Activated T-helper 1 cell treated with anti-CD3 and anti-CD28 coated beads, Interleukin-12 subunit alpha, Interleukin-12 subunit beta, Interleukin-2, Interleukin-4 antibody, amounts not matched to agents 30 ng/mL and 10 ng/mL and 1 ng/mL, durations not matched to agents 14 hours and 24 hours and 36 hours (primary cell): Measurements from ENCODE around the gene ZMYM4. TPM values are rescaled to one million over a fixed set of nuclear protein-coding genes. Genes with fewer than 3 reads are reported as not detected.

Source experiments
- DNase-seq: peaks from one replicate; pipeline ENCODE4 v3.0.0; 2021; ENCODE audit warnings: low spot score
- H3K27ac Mint-ChIP-seq: one replicate; pipeline ENCODE4 v1.8.0; 2021; ENCODE audit warnings: mild to moderate bottlenecking, mixed read lengths
- H3K27me3 Mint-ChIP-seq: one replicate; pipeline ENCODE4 v1.8.0; 2022; ENCODE audit warnings: mild to moderate bottlenecking, moderate library complexity, mixed read lengths; ENCODE audit not compliant: insufficient read depth
- H3K36me3 Mint-ChIP-seq: one replicate; pipeline ENCODE4 v1.8.0; 2021; ENCODE audit warnings: low read depth, mixed read lengths
- H3K4me1 Mint-ChIP-seq: one replicate; pipeline ENCODE4 v1.8.0; 2021; ENCODE audit warnings: low read depth, mixed read lengths
- H3K4me3 Mint-ChIP-seq: one replicate; pipeline ENCODE4 v1.8.0; 2021; ENCODE audit warnings: mild to moderate bottlenecking, moderate library complexity, mixed read lengths
- H3K9me3 Mint-ChIP-seq: one replicate; pipeline ENCODE4 v1.8.0; 2021; ENCODE audit warnings: mixed read lengths
- intact Hi-C: fragments of 100-400 bp; cut with micrococcal nuclease; formaldehyde crosslinking; loops from one replicate; pipeline ENCODE4 v1.15.1; 2024
- total RNA-seq: library from RNA; stranded (reverse); gene quantifications from 2 replicates; pipeline ENCODE4 v1.2.3, GENCODE V29; 2022

ZMYM4 gene
- total RNA-seq, 1 donor from 2014 or later = 25.1 TPM

GRCh38 chr1:35406103-35406502, 137.6 kb downstream of the ZMYM4 start:
- peaks cover 40% of the 10 kb centered on the region for H3K36me3 Mint-ChIP-seq
- H3K27ac Mint-ChIP-seq = no peak overlapping the region
- H3K9me3 Mint-ChIP-seq = no peaks in the 10 kb centered on the region
- no peaks in the 10 kb centered on the region for H3K4me1 Mint-ChIP-seq
- no peaks in the 10 kb centered on the region for H3K27me3 Mint-ChIP-seq
- H3K4me3 Mint-ChIP-seq = no peak overlapping the region
- no peak for DNase-seq
- intact Hi-C loops = no loop called here

- no peaks in the 10 kb centered on the region for H3K27me3 Mint-ChIP-seq
- H3K4me3 Mint-ChIP-seq = no peak overlapping the region
- intact Hi-C loops = no loop called here
- H3K9me3 Mint-ChIP-seq = no peaks in the 10 kb centered on the region
- peak overlapping the region; percentile 42 for H3K27ac Mint-ChIP-seq
- no peaks in the 10 kb centered on the region for H3K4me1 Mint-ChIP-seq
- H3K36me3 Mint-ChIP-seq = peaks cover 39% of the 10 kb centered on the region
- no peak for DNase-seq
These were observed 139.2 kb downstream of the ZMYM4 start for GRCh38 chr1:35407743-35408142.

GRCh38 chr1:35408925-35409324, 140.4 kb downstream of the ZMYM4 start:
- intact Hi-C loops = no loop called here
- Mint-ChIP-seq H3K4me3 (no peak overlapping the region), H3K27ac (no peak overlapping the region), H3K9me3 (no peaks in the 10 kb centered on the region), H3K27me3 (no peaks in the 10 kb centered on the region), H3K36me3 (peaks cover 39% of the 10 kb centered on the region), H3K4me1 (no peaks in the 10 kb centered on the region)
- DNase-seq = no peak

GRCh38 chr1:35426097-35426586, 157.6 kb downstream of the ZMYM4 start:
- intact Hi-C loops = no loop called here
- Mint-ChIP-seq H3K27me3 (peaks cover 2% of the 10 kb centered on the region), H3K36me3 (peaks cover 9% of the 10 kb centered on the region), H3K9me3 (no peaks in the 10 kb centered on the region), H3K27ac (no peak overlapping the region), H3K4me1 (peaks cover 3% of the 10 kb centered on the region), H3K4me3 (no peak overlapping the region)
- DNase-seq = no peak

- H3K36me3 Mint-ChIP-seq = peaks cover 21% of the 10 kb centered on the region
- no peaks in the 10 kb centered on the region for H3K9me3 Mint-ChIP-seq
- H3K27me3 Mint-ChIP-seq = peaks cover 2% of the 10 kb centered on the region
- DNase-seq = no peak
- no peak overlapping the region for H3K4me3 Mint-ChIP-seq
- no peak overlapping the region for H3K27ac Mint-ChIP-seq
- intact Hi-C loops = no loop called here
- peaks cover 15% of the 10 kb centered on the region for H3K4me1 Mint-ChIP-seq
These were observed 159.9 kb downstream of the ZMYM4 start for GRCh38 chr1:35428360-35428759.

- Mint-ChIP-seq H3K9me3 (no peaks in the 10 kb centered on the region), H3K4me3 (no peak overlapping the region), H3K4me1 (peaks cover 15% of the 10 kb centered on the region), H3K36me3 (peaks cover 26% of the 10 kb centered on the region), H3K27ac (no peak overlapping the region), H3K27me3 (peaks cover 2% of the 10 kb centered on the region)
- no peak for DNase-seq
- intact Hi-C loops = no loop called here
These were observed 162.3 kb downstream of the ZMYM4 start for GRCh38 chr1:35430762-35431161.

- DNase-seq = no peak
- Mint-ChIP-seq H3K36me3 (peaks cover 28% of the 10 kb centered on the region), H3K4me3 (no peak overlapping the region), H3K4me1 (peaks cover 15% of the 10 kb centered on the region), H3K9me3 (no peaks in the 10 kb centered on the region), H3K27ac (peak overlapping the region; percentile 32), H3K27me3 (peaks cover 2% of the 10 kb centered on the region)
- intact Hi-C loops = no loop called here
These were observed 162.7 kb downstream of the ZMYM4 start for GRCh38 chr1:35431173-35431599.

GRCh38 chr1:35432231-35432630, 163.7 kb downstream of the ZMYM4 start:
- H3K27me3 Mint-ChIP-seq = peaks cover 2% of the 10 kb centered on the region
- no peak for DNase-seq
- H3K36me3 Mint-ChIP-seq = peaks cover 33% of the 10 kb centered on the region
- H3K27ac Mint-ChIP-seq = no peak overlapping the region
- no peaks in the 10 kb centered on the region for H3K9me3 Mint-ChIP-seq
- no peak overlapping the region for H3K4me3 Mint-ChIP-seq
- H3K4me1 Mint-ChIP-seq = peaks cover 15% of the 10 kb centered on the region
- intact Hi-C loops = no loop called here

- Mint-ChIP-seq H3K27me3 (no peaks in the 10 kb centered on the region), H3K36me3 (peaks cover 43% of the 10 kb centered on the region)
- DNase-seq = no peak
These were observed 165.2 kb downstream of the ZMYM4 start for GRCh38 chr1:35433714-35434113.

GRCh38 chr1:35434703-35435102, 166.2 kb downstream of the ZMYM4 start:
- peaks cover 46% of the 10 kb centered on the region for H3K36me3 Mint-ChIP-seq
- H3K9me3 Mint-ChIP-seq = no peaks in the 10 kb centered on the region
- no peak overlapping the region for H3K27ac Mint-ChIP-seq
- no peak overlapping the region for H3K4me3 Mint-ChIP-seq
- DNase-seq = no peak
- no peaks in the 10 kb centered on the region for H3K27me3 Mint-ChIP-seq
- peaks cover 15% of the 10 kb centered on the region for H3K4me1 Mint-ChIP-seq
- intact Hi-C loops = no loop called here

More at GRCh38 chr1:35433714-35434113, 165.2 kb downstream of the ZMYM4 start:
- H3K9me3 Mint-ChIP-seq = no peaks in the 10 kb centered on the region
- H3K4me1 Mint-ChIP-seq = peaks cover 15% of the 10 kb centered on the region
- H3K27ac Mint-ChIP-seq = no peak overlapping the region
- H3K4me3 Mint-ChIP-seq = no peak overlapping the region
- intact Hi-C loops = no loop called here

- DNase-seq = no peak
- H3K4me1 Mint-ChIP-seq = peaks cover 13% of the 10 kb centered on the region
- H3K4me3 Mint-ChIP-seq = no peak overlapping the region
- H3K36me3 Mint-ChIP-seq = peaks cover 45% of the 10 kb centered on the region
- H3K27ac Mint-ChIP-seq = no peak overlapping the region
- intact Hi-C loops = no loop called here
- H3K27me3 Mint-ChIP-seq = no peaks in the 10 kb centered on the region
- H3K9me3 Mint-ChIP-seq = no peaks in the 10 kb centered on the region
These were observed 167.6 kb downstream of the ZMYM4 start for GRCh38 chr1:35436078-35436477.

- intact Hi-C loops = no loop called here
- Mint-ChIP-seq H3K27me3 (no peaks in the 10 kb centered on the region), H3K27ac (no peak overlapping the region)
These were observed 168.7 kb downstream of the ZMYM4 start for GRCh38 chr1:35437200-35437599.

GRCh38 chr1:35439626-35440025, 171.1 kb downstream of the ZMYM4 start:
- no peak overlapping the region for H3K4me3 Mint-ChIP-seq
- no peaks in the 10 kb centered on the region for H3K9me3 Mint-ChIP-seq
- no peak for DNase-seq
- no peak overlapping the region for H3K27ac Mint-ChIP-seq
- peaks cover 37% of the 10 kb centered on the region for H3K36me3 Mint-ChIP-seq
- H3K27me3 Mint-ChIP-seq = no peaks in the 10 kb centered on the region
- no peaks in the 10 kb centered on the region for H3K4me1 Mint-ChIP-seq
- intact Hi-C loops = loop anchor here (5.0 kb wide), 1 partner anchor 237 kb away; no protein-coding TSS in a partner anchor

More at GRCh38 chr1:35437200-35437599, 168.7 kb downstream of the ZMYM4 start:
- no peaks in the 10 kb centered on the region for H3K9me3 Mint-ChIP-seq
- H3K4me1 Mint-ChIP-seq = peaks cover 7% of the 10 kb centered on the region
- H3K36me3 Mint-ChIP-seq = peaks cover 40% of the 10 kb centered on the region
- H3K4me3 Mint-ChIP-seq = no peak overlapping the region
- no peak for DNase-seq
